ENCODE measurements around the gene AXDND1.

- TF ChIP-seq REST (IDR thresholded peaks at IDR 0.05; ENCODE audit: insufficient replicate concordance, low read depth) (no peak), POLR2AphosphoS5 (IDR thresholded peaks at IDR 0.05; ENCODE audit: low read depth) (no peak)
- TF ChIP-seq, protein P1, sequence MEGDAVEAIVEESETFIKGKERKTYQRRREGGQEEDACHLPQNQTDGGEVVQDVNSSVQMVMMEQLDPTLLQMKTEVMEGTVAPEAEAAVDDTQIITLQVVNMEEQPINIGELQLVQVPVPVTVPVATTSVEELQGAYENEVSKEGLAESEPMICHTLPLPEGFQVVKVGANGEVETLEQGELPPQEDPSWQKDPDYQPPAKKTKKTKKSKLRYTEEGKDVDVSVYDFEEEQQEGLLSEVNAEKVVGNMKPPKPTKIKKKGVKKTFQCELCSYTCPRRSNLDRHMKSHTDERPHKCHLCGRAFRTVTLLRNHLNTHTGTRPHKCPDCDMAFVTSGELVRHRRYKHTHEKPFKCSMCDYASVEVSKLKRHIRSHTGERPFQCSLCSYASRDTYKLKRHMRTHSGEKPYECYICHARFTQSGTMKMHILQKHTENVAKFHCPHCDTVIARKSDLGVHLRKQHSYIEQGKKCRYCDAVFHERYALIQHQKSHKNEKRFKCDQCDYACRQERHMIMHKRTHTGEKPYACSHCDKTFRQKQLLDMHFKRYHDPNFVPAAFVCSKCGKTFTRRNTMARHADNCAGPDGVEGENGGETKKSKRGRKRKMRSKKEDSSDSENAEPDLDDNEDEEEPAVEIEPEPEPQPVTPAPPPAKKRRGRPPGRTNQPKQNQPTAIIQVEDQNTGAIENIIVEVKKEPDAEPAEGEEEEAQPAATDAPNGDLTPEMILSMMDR (IDR thresholded peaks at IDR 0.05; ENCODE audit: insufficient read depth, low read length) = no peak
Measured at GRCh38 chr1:179322557-179322956, 43.2 kb upstream of the AXDND1 start.

All from HL-60 (cell line).